ENCODE data around the gene FANCC. TPM values are rescaled to one million over a fixed set of nuclear protein-coding genes. Genes with fewer than 3 reads are reported as not detected.
A peak's percentile ranks its signal among the peaks of the same experiment; 100 is the strongest.

The FANCC gene
- total RNA-seq, 1 experiment from 2014 or later: 14.0 TPM

DNA sequence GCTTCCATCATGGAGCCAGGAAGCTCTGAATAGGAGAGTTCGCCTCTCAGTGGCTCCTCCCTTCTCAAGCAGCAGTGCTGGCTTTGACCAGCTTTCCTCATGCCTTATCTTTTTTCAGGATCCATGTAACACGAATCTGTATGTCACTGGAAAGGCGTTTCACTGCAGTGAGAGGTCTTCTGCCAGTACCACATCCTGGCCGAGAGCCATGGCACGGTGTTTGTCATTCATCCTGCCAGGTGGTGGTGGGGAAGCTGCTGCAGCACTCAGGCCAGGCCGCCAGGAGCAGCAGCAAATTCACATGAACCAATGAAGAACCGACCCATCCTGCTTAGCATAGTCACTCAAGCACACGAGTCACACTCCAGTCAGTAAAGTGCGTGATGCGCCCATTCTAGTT, 179.0 kb downstream of the FANCC start:
- Histone ChIP-seq H3K27me3 (ENCODE audit: low read length) (no peaks in the 10 kb centered on the region), H3K9me3 (ENCODE audit: low read length) (no peaks in the 10 kb centered on the region), H3K36me3 (ENCODE audit: insufficient read depth, low read length) (no peaks in the 10 kb centered on the region), H2AFZ (ENCODE audit: low read length) (no peak overlapping the region), H3K79me2 (ENCODE audit: low read length) (no peaks in the 10 kb centered on the region), H3K27ac (ENCODE audit: low read length) (no peak overlapping the region), H4K20me1 (ENCODE audit: insufficient read depth, low read depth, low read length) (no peaks in the 10 kb centered on the region), H3K4me1 (ENCODE audit: low read length) (peaks cover 4% of the 10 kb centered on the region), H3K4me3 (ENCODE audit: low read length) (no peak overlapping the region), H3K9ac (ENCODE audit: low read length) (no peak overlapping the region), H3K4me2 (ENCODE audit: low read depth, low read length, poor library complexity, severe bottlenecking) (no peak overlapping the region), H3K9me2 (replicated peaks; ENCODE audit: insufficient read depth, low read length) (no peaks in the 10 kb centered on the region)
- DNase-seq: no peak

DNA sequence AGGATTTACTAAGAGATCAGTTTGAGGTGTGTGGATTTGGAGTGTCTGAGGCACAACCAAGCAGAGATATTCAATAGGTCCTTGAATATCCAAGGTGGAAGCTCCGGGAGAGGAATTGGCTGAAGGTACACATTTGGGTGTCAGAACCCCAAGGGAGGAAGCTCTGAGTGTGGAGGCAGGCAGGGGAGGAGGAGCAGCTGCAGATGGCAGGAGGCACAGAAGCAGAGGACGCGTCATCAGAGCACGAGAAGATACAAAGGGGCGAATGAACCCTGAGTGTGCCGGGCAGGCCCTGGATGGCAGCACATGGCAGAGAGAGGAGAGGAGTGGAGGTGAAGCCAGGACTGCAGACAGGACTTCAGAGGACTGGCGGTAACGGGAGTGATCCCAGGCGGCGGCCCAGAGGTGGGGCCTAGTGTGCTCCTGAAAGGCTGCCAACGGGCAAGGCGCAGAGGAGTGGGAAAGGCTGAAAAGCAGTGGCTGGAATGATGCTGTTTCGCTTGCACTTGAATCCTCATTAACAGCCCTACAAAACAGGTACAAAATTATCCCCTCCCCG, 179.8 kb downstream of the FANCC start:
- H3K27ac ChIP-seq (ENCODE audit: low read length): no peak overlapping the region
- no peaks in the 10 kb centered on the region for H3K9me3 ChIP-seq (ENCODE audit: low read length)
- H2AFZ ChIP-seq (ENCODE audit: low read length): no peak overlapping the region
- H3K36me3 ChIP-seq (ENCODE audit: insufficient read depth, low read length): no peaks in the 10 kb centered on the region
- no peak overlapping the region for H3K9ac ChIP-seq (ENCODE audit: low read length)
- no peaks in the 10 kb centered on the region for H3K27me3 ChIP-seq (ENCODE audit: low read length)
- H3K4me1 ChIP-seq (ENCODE audit: low read length): peaks cover 4% of the 10 kb centered on the region
- DNase-seq: no peak
- H3K79me2 ChIP-seq (ENCODE audit: low read length): no peaks in the 10 kb centered on the region
- H3K4me2 ChIP-seq (ENCODE audit: low read depth, low read length, poor library complexity, severe bottlenecking): no peak overlapping the region
- no peaks in the 10 kb centered on the region for H3K9me2 ChIP-seq (replicated peaks; ENCODE audit: insufficient read depth, low read length)
- H4K20me1 ChIP-seq (ENCODE audit: insufficient read depth, low read depth, low read length): no peaks in the 10 kb centered on the region
- H3K4me3 ChIP-seq (ENCODE audit: low read length): no peak overlapping the region

DNA sequence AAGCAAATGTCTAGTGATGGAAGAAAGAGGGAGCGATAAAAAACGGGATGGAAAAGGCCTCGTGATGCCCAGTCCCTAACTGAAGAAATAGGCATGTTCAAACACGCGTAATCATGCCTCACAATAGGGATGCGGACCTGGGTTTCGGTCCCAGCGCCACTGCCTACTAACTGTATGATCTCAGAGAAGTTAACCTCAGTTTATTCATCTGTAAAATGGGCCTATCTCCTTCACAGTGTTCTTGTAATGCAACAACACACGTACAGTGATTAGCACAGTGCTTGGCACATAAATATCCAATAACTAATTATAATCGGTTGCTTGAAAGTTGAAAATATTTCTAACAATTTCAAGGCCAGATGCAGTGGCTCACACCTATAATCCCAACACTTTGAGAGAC, 181.8 kb downstream of the FANCC start:
- Histone ChIP-seq H3K79me2 (ENCODE audit: low read length) (no peaks in the 10 kb centered on the region), H3K27ac (ENCODE audit: low read length) (no peak overlapping the region), H3K9ac (ENCODE audit: low read length) (no peak overlapping the region), H3K36me3 (ENCODE audit: insufficient read depth, low read length) (no peaks in the 10 kb centered on the region), H3K4me2 (ENCODE audit: low read depth, low read length, poor library complexity, severe bottlenecking) (no peak overlapping the region), H2AFZ (ENCODE audit: low read length) (no peak overlapping the region), H3K9me2 (replicated peaks; ENCODE audit: insufficient read depth, low read length) (no peaks in the 10 kb centered on the region), H3K4me1 (ENCODE audit: low read length) (peaks cover 4% of the 10 kb centered on the region), H4K20me1 (ENCODE audit: insufficient read depth, low read depth, low read length) (no peaks in the 10 kb centered on the region), H3K27me3 (ENCODE audit: low read length) (no peaks in the 10 kb centered on the region), H3K4me3 (ENCODE audit: low read length) (no peak overlapping the region), H3K9me3 (ENCODE audit: low read length) (no peaks in the 10 kb centered on the region)
- no peak for DNase-seq

DNA sequence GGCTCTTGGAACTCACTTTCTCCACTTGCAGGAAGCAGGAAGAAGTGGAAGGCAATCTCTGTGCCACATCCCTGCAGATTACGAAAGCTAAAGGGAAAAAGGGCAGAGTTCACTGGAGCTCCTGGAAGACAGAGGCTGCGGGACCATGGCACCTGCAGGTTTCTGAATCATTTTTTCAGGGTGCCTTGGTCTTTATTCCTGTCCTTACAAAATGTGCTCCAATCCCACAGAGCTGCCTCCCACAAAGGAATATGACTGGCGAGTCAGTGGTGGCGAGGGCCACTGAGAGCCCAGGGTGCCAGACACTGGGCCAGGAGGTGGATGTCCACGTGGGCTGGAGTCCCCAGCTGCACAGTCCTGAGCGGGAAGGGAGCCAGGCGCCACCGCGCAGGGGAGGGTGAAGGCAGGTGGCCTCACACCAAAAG, 183.0 kb downstream of the FANCC start:
- no peaks in the 10 kb centered on the region for H3K9me2 ChIP-seq (replicated peaks; ENCODE audit: insufficient read depth, low read length)
- H3K27me3 ChIP-seq (ENCODE audit: low read length): no peaks in the 10 kb centered on the region
- H3K79me2 ChIP-seq (ENCODE audit: low read length): no peaks in the 10 kb centered on the region
- DNase-seq: no peak
- H3K36me3 ChIP-seq (ENCODE audit: insufficient read depth, low read length): no peaks in the 10 kb centered on the region
- no peak overlapping the region for H3K4me2 ChIP-seq (ENCODE audit: low read depth, low read length, poor library complexity, severe bottlenecking)
- H3K9me3 ChIP-seq (ENCODE audit: low read length): no peaks in the 10 kb centered on the region
- no peak overlapping the region for H3K4me3 ChIP-seq (ENCODE audit: low read length)
- H3K27ac ChIP-seq (ENCODE audit: low read length): no peak overlapping the region
- H3K4me1 ChIP-seq (ENCODE audit: low read length): peaks cover 3% of the 10 kb centered on the region
- H3K9ac ChIP-seq (ENCODE audit: low read length): no peak overlapping the region
- no peak overlapping the region for H2AFZ ChIP-seq (ENCODE audit: low read length)
- H4K20me1 ChIP-seq (ENCODE audit: insufficient read depth, low read depth, low read length): no peaks in the 10 kb centered on the region

- Histone ChIP-seq H3K9me2 (replicated peaks; ENCODE audit: insufficient read depth, low read length) (no peaks in the 10 kb centered on the region), H3K79me2 (ENCODE audit: low read length) (no peaks in the 10 kb centered on the region), H3K4me3 (ENCODE audit: low read length) (no peak overlapping the region), H3K4me1 (ENCODE audit: low read length) (no peaks in the 10 kb centered on the region), H3K36me3 (ENCODE audit: insufficient read depth, low read length) (no peaks in the 10 kb centered on the region), H3K4me2 (ENCODE audit: low read depth, low read length, poor library complexity, severe bottlenecking) (no peak overlapping the region), H3K9ac (ENCODE audit: low read length) (no peak overlapping the region), H4K20me1 (ENCODE audit: insufficient read depth, low read depth, low read length) (no peaks in the 10 kb centered on the region), H2AFZ (ENCODE audit: low read length) (no peak overlapping the region), H3K27me3 (ENCODE audit: low read length) (no peaks in the 10 kb centered on the region), H3K27ac (ENCODE audit: low read length) (no peak overlapping the region), H3K9me3 (ENCODE audit: low read length) (no peaks in the 10 kb centered on the region)
- no peak for DNase-seq
Observed at GRCh38 chr9:95133325-95133705, 184.2 kb downstream of the FANCC start.

DNA sequence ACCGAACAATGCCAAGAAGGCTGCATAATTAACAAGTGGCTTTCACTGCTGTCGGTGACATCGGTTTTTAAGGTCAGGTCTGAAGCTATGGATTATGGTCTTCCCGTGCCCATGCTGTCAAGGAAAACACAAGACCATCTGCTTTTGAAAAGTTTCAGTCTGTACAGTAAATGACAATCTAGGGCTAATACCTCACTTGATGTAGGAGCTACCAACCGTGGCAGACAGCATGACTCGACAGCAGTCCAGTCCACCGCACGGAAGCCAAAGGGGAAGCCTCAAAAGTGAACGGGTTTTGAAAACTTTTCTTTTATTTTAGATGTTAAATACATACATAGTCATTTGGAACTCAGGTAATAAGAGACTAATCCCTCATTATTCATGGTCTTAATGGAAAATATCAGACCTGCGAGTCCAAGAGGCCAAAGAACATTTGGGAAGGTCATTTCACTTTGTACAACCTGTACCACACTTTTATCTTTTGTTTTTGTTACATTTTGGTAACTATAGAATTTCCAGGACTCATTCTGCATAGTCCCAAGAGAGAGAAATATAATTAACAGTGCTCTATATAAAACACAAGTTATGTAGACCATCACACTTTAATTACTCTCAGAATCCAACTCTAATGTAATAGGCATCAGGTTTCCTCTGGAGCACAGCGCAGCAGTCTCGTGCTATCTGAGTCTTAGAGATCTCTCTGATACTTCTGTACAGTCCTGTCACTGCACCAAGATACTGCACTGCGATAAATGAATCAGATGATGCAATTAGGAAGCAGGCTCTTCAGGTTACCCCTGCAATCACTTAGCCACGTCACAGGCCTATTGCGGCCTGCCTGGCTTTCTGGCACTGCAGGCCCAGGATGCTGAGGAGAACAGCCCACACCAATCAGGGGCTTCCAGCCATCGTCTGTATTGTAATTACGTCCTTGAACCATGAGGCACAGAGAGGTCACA, 184.9 kb downstream of the FANCC start:
- H3K4me3 ChIP-seq (ENCODE audit: low read length): no peak overlapping the region
- H3K9ac ChIP-seq (ENCODE audit: low read length): no peak overlapping the region
- H3K9me2 ChIP-seq (replicated peaks; ENCODE audit: insufficient read depth, low read length): no peaks in the 10 kb centered on the region
- H3K27ac ChIP-seq (ENCODE audit: low read length): no peak overlapping the region
- no peaks in the 10 kb centered on the region for H3K9me3 ChIP-seq (ENCODE audit: low read length)
- H3K27me3 ChIP-seq (ENCODE audit: low read length): no peaks in the 10 kb centered on the region
- no peaks in the 10 kb centered on the region for H4K20me1 ChIP-seq (ENCODE audit: insufficient read depth, low read depth, low read length)
- no peak overlapping the region for H2AFZ ChIP-seq (ENCODE audit: low read length)
- no peaks in the 10 kb centered on the region for H3K36me3 ChIP-seq (ENCODE audit: insufficient read depth, low read length)
- no peak overlapping the region for H3K4me2 ChIP-seq (ENCODE audit: low read depth, low read length, poor library complexity, severe bottlenecking)
- H3K79me2 ChIP-seq (ENCODE audit: low read length): no peaks in the 10 kb centered on the region
- DNase-seq: no peak
- no peaks in the 10 kb centered on the region for H3K4me1 ChIP-seq (ENCODE audit: low read length)

DNA sequence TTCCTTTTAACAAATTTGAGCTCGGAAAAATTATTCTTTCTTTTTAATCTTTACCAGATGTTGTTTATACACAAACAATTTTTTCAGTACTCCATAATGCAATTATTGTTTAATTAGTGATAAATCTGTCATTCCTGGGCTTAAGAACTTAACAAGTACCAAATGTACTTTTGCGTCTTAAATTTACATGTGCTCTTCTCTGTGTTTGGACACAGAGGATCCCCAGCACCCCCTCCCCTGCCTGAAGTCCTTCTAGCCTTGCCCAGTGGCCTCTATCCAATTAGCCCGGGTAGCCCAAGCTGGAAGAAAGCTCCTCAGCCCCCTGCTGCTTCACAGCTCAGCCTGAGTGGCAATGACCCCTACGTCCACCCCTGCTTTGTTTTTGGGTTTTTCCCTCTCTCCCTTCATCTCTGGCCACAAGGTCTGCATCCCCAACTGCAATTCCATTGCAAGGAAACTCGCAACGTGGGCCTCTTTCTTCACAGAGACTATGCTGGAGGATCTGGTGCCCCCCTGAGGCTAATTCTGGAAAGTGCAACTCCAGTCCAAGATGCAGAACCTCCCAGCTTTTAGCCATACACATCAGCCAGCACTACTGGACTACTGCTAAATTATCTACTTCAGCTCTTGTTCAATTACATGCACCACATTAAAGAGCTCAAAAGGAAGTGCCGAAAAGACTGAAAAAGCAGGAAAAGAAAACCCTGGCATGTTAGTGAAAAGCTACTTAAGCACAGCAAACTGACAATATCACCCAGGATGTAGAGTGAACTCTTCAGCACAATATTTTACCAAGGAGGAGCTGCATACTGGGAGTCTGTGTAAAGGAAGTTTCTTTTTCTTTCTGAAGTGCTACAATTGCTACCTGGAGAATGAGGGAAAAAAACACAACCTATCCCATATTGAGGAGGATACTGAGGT, 186.2 kb downstream of the FANCC start:
- no peak overlapping the region for H3K27ac ChIP-seq (ENCODE audit: low read length)
- no peak overlapping the region for H3K9ac ChIP-seq (ENCODE audit: low read length)
- H3K27me3 ChIP-seq (ENCODE audit: low read length): no peaks in the 10 kb centered on the region
- H3K4me2 ChIP-seq (ENCODE audit: low read depth, low read length, poor library complexity, severe bottlenecking): no peak overlapping the region
- no peaks in the 10 kb centered on the region for H4K20me1 ChIP-seq (ENCODE audit: insufficient read depth, low read depth, low read length)
- H3K9me2 ChIP-seq (replicated peaks; ENCODE audit: insufficient read depth, low read length): no peaks in the 10 kb centered on the region
- H3K4me3 ChIP-seq (ENCODE audit: low read length): no peak overlapping the region
- no peaks in the 10 kb centered on the region for H3K4me1 ChIP-seq (ENCODE audit: low read length)
- no peaks in the 10 kb centered on the region for H3K9me3 ChIP-seq (ENCODE audit: low read length)
- no peaks in the 10 kb centered on the region for H3K36me3 ChIP-seq (ENCODE audit: insufficient read depth, low read length)
- peak; percentile 77 for DNase-seq
- H3K79me2 ChIP-seq (ENCODE audit: low read length): no peaks in the 10 kb centered on the region
- H2AFZ ChIP-seq (ENCODE audit: low read length): no peak overlapping the region

DNA sequence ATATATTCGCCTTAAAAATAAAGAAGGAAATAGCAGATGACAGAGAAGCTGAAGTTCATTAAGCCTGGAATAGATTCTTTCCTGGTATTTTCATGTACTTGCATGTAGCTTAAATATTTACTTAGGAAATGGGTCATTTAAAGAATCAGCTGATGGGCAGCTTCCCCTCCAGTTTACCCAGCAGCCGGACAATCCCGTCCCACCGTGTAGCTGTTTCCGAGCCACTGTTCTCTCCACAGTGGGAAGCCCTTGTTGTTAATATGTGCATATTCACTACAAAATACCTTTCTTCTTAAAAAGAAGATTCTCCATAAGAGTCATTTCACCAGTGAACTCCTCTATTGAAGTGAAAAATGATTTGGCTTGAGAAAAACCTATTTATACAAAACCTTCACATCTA, 187.0 kb downstream of the FANCC start:
- no peak for DNase-seq
- H3K4me1 ChIP-seq (ENCODE audit: low read length): no peaks in the 10 kb centered on the region
- H3K4me3 ChIP-seq (ENCODE audit: low read length): no peak overlapping the region
- no peaks in the 10 kb centered on the region for H3K36me3 ChIP-seq (ENCODE audit: insufficient read depth, low read length)
- no peaks in the 10 kb centered on the region for H3K27me3 ChIP-seq (ENCODE audit: low read length)
- H3K79me2 ChIP-seq (ENCODE audit: low read length): no peaks in the 10 kb centered on the region
- no peak overlapping the region for H3K9ac ChIP-seq (ENCODE audit: low read length)
- no peaks in the 10 kb centered on the region for H3K9me3 ChIP-seq (ENCODE audit: low read length)
- no peak overlapping the region for H2AFZ ChIP-seq (ENCODE audit: low read length)
- H3K27ac ChIP-seq (ENCODE audit: low read length): no peak overlapping the region
- no peak overlapping the region for H3K4me2 ChIP-seq (ENCODE audit: low read depth, low read length, poor library complexity, severe bottlenecking)
- no peaks in the 10 kb centered on the region for H3K9me2 ChIP-seq (replicated peaks; ENCODE audit: insufficient read depth, low read length)
- no peaks in the 10 kb centered on the region for H4K20me1 ChIP-seq (ENCODE audit: insufficient read depth, low read depth, low read length)

All from Karpas-422 (cell line).